GM18505 (cell line): ENCODE results near the gene MROH8.
"Not testable (repeated sequence)": the region's sequence is repeated elsewhere in the genome, so short reads cannot be mapped to it uniquely, and the experiment has no call there.

Source experiments
- ATAC-seq: cut with Tn5 transposase; IDR thresholded peaks from one replicate; pipeline ENCODE4 v1.9.1; 2021; ENCODE audit not compliant: unreplicated experiment
- POLR2A ChIP-seq: IDR thresholded peaks from 4 replicates; pipeline ENCODE4 v1.6.1; 2011; ENCODE audit warnings: borderline replicate concordance; ENCODE audit not compliant: insufficient read depth, insufficient read length; ENCODE audit errors: extremely low read depth

The MROH8 gene

DNA sequence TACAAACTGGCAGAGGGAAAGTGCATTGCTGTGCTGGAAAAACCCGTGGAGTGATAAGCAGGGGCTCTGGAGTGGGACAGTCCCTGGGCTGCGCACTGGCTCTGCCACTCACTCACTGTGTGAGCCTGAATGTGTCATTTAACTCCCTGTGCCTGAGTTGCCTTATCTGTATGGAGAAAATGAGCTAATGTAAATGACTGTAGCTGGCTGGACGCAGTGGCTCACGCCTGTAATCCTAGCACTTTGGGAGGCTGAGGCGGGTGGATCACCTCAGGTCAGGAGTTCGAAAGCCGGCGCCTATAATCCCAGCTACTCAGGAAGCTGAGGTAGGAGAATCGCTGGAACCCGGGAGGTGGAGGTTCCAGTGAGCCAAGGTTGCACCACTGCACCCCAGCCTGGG is 18.7 kb downstream of the MROH8 start:
- no peak for TF ChIP-seq POLR2A
- no peak for ATAC-seq

DNA sequence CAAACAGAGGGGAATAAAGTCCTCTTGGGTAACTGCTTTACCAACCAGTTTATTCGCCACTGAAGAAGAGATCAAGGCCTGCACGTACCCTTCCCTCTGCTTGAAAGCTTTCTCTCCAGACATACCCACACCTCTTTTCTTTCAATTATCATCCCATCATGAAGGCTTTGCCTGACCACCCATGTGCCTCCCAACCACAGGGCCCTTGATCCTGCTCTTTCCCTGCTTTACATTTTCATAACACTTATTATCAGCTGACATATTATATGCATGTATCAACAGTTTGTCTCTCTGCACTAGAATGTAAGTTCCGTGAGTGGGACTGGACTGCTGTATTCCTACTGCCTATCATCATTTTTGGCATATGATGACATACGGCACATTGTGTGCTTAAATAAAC is 21.1 kb downstream of the MROH8 start:
- TF ChIP-seq POLR2A, result no peak
- ATAC-seq, result no peak

DNA sequence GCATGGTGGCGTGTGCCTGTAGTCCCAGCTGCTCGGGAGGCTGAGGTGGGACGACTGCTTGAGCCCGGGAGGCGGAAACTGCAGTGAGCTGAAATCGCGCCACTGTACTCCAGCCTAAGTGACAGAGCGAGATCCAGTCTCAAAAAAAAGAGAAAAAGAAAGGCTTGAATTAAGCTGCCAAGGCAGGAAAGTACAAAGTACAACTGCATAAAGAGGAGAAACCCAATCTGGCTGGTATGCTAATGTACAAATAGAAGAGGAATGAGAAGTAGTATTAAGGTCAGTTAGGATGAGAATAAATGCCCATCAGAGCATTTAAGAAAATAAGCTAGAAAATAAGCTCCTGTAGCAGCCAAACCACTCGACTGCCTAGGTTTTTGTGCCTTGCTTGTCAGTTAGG is 23.4 kb downstream of the MROH8 start:
- TF ChIP-seq POLR2A, result no peak
- no peak for ATAC-seq

DNA sequence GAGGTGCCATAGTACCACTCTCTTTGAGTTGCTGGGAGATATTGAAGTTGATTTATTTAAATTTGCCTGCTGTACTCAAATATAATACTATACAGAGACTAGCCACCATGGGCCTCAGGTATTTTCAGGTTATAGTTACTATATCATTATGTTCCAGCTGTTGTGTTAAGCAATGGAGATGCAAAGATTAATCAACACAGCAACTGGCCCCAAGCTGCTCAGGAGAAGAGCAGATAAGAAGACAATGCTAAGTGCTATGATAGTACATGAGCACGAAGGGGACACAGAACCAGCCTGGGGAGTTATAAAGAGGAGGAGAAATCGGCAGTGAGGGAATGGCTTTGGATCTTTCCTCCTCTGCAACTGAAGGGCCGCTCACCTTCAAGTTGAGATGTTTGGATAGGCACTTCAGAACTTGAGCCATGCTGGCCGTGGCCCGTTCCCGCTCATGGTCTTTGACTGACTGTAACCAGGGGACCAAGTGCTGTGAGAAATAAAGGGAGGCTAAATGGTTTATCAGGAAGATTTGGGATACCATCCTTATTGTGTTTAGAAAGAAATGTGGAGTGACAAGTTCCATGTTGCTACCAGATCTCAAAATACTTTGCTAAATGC is 24.6 kb downstream of the MROH8 start:
- TF ChIP-seq POLR2A, result no peak
- ATAC-seq, result no peak

DNA sequence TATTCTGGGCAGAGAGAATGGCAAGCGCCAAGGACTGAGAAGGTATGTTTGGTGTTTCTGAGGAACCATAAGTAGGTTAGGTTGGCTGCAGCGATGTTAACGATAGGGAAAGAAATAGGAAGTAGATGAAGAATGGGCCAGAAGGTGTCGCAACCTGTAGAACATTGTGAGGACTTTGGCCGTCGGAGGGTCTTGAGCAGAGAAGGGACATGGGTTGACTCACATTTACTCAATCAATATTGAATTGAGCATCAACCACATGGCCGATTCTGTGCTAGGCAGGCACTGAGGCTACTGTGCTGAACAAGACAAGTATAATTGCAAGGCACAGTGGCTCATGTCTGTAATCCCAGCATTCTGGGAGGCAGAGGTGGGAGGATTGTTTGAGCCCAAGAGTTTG is 27.1 kb downstream of the MROH8 start:
- TF ChIP-seq POLR2A, result no peak
- no peak for ATAC-seq

DNA sequence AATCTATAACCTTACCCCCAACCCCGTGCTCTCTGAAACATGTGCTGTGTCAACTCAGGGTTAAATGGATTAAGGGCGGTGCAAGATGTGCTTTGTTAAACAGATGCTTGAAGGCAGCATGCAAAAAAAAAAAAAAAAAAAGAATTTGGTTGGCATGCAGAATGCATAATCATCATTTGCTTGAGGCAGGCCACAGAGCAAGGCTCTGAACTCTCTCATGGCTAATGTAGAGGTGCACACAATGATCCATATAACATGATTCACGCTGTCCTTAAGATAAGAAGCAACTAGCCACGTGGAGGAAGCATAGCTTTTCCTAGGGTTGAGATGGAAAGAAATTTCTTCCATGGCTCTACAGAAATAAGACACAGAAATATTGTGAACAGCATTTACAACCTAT is 27.8 kb downstream of the MROH8 start:
- ATAC-seq, result no peak

DNA sequence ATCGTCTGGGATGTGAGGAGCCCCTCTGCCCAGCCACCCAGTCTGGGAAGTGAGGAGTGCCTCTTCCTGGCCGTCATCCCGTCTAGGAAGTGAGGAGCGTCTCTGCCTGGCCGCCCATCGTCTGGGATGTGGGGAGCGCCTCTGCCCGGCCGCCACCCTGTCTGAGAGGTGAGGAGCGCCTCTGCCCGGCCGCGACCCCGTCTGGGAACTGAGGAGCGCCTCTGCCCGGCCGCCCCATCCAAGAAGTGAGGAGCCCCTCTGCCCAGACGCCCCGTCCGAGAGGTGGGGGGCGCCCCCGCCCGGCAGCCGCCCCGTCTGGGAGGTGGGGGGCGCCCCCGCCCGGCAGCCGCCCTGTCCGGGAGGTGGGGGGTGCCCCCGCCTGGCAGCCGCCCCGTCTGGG is 28.5 kb downstream of the MROH8 start:
- ATAC-seq, result not testable (repeated sequence)

More for the DNA sequence above, 27.8 kb downstream of the MROH8 start:
- no peak for TF ChIP-seq POLR2A

DNA sequence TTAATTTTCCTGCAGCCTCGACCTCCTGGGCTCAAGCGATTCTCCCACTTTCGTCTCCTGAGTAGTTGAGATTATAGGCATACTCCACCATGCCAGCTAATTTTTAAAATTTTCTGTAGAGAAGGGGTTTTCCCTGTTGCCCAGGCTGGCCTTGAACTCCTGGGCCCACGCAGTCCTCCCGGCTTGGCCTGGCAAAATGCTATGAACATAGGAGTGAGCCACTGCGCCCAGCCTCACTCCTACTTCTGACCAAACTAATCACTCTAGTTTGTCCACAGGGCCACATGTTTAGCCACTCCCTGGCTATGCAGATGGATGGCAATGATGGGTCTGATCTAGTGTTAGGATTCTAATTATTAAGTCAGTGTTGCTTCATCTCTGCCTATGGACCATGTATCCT is 32.1 kb downstream of the MROH8 start:
- no peak for TF ChIP-seq POLR2A

DNA sequence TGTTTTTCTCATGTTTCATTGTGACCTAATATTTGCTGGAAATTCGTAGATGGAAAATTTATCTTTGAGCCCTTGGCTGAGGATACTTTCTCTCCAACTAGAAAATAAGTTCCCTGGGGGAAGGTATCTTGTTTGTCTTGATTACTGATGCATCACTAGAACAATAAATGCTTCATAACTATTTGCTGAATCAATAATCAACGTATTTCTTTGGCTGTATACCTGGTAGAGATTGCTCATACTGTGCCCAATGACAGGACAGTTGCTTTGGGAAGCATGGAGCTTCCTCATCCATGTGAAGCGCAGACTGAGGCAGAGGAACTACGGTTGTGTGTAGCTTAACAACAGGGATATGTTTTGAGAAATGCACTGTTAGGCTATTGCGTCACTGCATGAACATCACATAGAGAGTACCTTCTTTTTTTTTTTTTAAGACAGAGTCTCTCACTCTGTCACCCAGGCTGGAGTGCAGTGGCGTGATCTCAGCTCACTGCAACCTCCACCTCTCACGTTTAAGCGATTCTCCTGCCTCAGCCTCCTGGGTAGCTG is 34.4 kb downstream of the MROH8 start:
- ATAC-seq, result no peak
- no peak for TF ChIP-seq POLR2A

More for the DNA sequence above, 32.1 kb downstream of the MROH8 start:
- ATAC-seq, result no peak

DNA sequence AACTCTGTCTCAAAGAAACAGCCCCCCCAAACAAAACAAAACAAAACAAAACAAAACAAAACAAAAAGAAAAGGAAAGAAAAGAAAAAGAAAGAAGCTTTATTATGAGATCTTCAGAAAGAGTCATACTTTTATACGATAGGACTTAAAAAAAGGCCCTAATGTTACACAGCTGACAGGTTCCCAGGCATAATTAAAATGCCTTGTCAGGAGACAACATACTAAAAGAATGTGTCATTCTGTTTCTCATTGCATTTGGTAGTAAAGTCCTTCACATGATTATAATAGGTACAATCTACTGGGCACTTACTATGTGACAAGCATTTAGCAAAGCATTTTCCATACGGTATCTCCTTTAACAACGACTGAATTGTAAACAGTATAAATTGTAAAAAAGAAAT is 36.6 kb downstream of the MROH8 start:
- no peak for TF ChIP-seq POLR2A
- no peak for ATAC-seq

DNA sequence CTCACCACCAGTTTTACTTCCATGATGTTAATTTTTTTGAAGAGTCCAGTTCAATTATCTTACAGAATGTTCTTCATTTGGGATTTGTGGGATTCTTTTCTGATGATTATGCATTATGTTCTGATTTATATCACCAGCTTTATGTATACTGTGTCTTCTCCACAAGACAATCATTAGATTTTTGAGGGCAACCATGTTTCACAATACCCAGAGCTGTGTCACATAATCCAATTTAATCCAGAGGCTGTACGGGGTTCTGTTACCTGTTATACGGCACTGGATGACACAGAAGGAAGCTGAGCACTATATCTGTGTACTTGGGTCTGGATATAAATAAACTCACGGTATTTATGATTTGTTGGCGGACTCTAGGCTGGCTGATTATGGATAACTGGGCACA is 41.8 kb downstream of the MROH8 start:
- ATAC-seq, result no peak
- no peak for TF ChIP-seq POLR2A

DNA sequence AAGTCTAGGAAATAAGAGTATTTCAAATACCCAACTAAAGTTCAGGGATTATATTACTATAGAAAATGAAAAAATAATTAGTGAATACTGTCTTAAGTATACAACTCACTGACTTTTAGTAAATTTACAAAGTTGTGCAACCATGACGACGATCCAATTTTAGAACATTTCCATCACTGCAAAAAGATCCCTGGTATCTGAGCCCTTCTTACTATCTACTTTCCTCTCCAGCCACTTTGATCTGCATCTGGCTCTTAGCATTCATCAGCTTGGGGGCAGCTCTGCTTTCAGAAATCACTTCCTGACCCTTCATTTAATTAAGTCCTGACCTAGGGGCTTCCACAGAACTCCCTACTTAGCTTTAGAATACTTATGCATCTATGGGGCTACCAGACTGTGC is 45.4 kb downstream of the MROH8 start:
- no peak for TF ChIP-seq POLR2A
- no peak for ATAC-seq

DNA sequence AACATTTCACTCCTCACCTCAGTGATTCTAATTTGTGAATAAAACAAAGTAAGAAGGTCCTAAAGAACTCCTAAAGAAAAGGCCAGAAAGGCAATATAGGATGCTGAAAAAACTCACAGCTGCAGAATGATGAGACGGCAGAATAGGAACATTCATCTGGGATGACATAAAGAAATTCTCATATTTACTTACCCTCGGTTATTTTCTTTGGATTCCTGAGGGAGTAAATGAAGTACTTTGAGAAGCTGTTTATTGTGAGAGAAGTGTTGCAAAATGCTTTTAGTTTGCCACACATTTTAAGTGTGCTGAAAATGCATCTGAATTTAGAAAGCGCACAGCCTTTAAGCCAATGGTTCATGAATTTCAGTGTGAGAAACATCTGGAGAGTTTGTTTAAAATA is 47.9 kb downstream of the MROH8 start:
- TF ChIP-seq POLR2A, result no peak
- ATAC-seq, result no peak

DNA sequence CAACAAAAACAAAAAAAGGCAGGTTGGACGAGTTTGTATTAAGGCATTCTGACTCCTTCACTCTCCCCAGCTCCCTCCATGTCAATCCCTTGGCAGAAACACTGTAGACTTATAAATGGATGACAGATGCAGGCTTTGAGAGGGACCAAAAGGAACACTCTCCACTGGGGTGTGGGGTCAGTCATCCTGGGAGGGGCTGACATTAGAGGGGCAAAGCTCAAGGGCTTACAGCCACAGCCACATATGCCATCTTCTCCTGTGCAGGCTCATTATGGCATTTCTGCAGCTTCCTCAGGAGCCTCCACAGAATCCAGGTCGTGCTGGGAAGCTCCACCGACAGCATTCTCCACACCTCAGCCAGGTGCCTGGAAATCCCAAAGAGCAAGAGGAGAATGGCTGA is 50.5 kb downstream of the MROH8 start:
- ATAC-seq, result no peak
- no peak for TF ChIP-seq POLR2A

DNA sequence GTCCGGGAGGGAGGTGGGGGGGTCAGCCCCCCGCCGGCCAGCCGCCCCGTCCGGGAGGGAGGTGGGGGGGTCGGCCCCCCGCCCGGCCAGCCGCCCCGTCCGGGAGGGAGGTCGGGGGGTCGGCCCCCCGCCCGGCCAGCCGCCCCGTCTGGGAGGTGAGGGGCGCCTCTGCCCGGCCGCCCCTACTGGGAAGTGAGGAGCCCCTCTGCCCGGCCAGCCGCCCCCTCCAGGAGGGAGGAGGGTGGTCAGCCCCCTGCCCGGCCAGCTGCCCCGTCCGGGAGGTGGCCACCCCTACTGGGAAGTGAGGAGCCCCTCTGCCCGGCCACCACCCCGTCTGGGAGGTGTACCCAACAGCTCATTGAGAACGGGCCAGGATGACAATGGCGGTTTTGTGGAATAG is 53.1 kb downstream of the MROH8 start:
- ATAC-seq, result not testable (repeated sequence)
